CD4-positive, alpha-beta T cell (primary cell): ENCODE measurements around the gene ZCCHC18. TPM values are rescaled to one million over a fixed set of nuclear protein-coding genes. Genes with fewer than 3 reads are reported as not detected.
"Not testable (repeated sequence)": the region's sequence is repeated elsewhere in the genome, so short reads cannot be mapped to it uniquely, and the experiment has no call there.

ENCODE experiments used
- ATAC-seq: fragments of 200-7000 bp; cut with Tn5 transposase; one replicate; pipeline ENCODE4 v1.10.0; 2022; ENCODE audit warnings: mild to moderate bottlenecking; ENCODE audit not compliant: poor library complexity
- CTCF ChIA-PET: fragments of 350-600 bp; sonication (Branson Sonifier 250); formaldehyde crosslinking; loops from one replicate; lab custom pipeline; 2021; ENCODE audit warnings: antibody characterized with exemption, inconsistent platforms; lab: Charles Lee
- POLR2A ChIA-PET: fragments of 350-600 bp; sonication (Branson Sonifier 250); formaldehyde crosslinking; loops from one replicate; lab custom pipeline; 2021; ENCODE audit warnings: antibody characterized with exemption, inconsistent platforms; lab: Charles Lee
- DNase-seq, 14 experiments: peaks; one replicate each; pipeline ENCODE4 v3.0.0-alpha.2; 2013 to 2020; ENCODE audit warnings: mixed read lengths in 2 of 14
- H3K27ac ChIP-seq, 2 donors: one replicate each; pipeline versions ENCODE4 v1.5.1 to v1.7.0; 2013; ENCODE audit warnings: low read length in 2 of 2, low read depth in 1 of 2, mild to moderate bottlenecking in 1 of 2
- H3K27me3 ChIP-seq, 2 experiments: 1 replicate in 1 of 2; 2 replicates in 1 of 2; pipeline versions ENCODE4 v1.6.1 to v1.7.0; 2013; ENCODE audit warnings: low read length in 2 of 2, control low read depth in 1 of 2, mild to moderate bottlenecking in 1 of 2, moderate library complexity in 1 of 2; ENCODE audit not compliant: insufficient read depth in 2 of 2, control insufficient read depth in 1 of 2
- H3K36me3 ChIP-seq: one replicate; pipeline ENCODE4 v1.6.1; 2013; ENCODE audit warnings: low read length, control low read depth; ENCODE audit not compliant: insufficient read depth
- H3K4me1 ChIP-seq: one replicate; pipeline ENCODE4 v1.6.1; 2013; ENCODE audit warnings: low read length, control low read depth; ENCODE audit not compliant: insufficient read depth
- H3K4me3 ChIP-seq: one replicate; pipeline ENCODE4 v1.5.1; 2013; ENCODE audit warnings: mild to moderate bottlenecking, low read length, moderate library complexity
- H3K9me3 ChIP-seq, 2 experiments: 1 replicate in 1 of 2; 2 replicates in 1 of 2; pipeline versions ENCODE4 v1.6.1 to v1.7.0; 2013; ENCODE audit warnings: low read length in 2 of 2, mild to moderate bottlenecking in 2 of 2, control low read depth in 1 of 2, moderate library complexity in 1 of 2; ENCODE audit not compliant: control insufficient read depth in 1 of 2, insufficient read depth in 1 of 2
- H3K27ac Mint-ChIP-seq: one replicate; pipeline ENCODE4 v1.8.0; 2020; ENCODE audit warnings: mixed read lengths
- H3K27me3 Mint-ChIP-seq: one replicate; pipeline ENCODE4 v1.8.0; 2021; ENCODE audit warnings: mixed read lengths
- H3K36me3 Mint-ChIP-seq: one replicate; pipeline ENCODE4 v1.8.0; 2021; ENCODE audit warnings: low read depth, mixed read lengths
- H3K4me1 Mint-ChIP-seq: one replicate; pipeline ENCODE4 v1.8.0; 2021; ENCODE audit warnings: low read depth, mixed read lengths
- H3K4me3 Mint-ChIP-seq: one replicate; pipeline ENCODE4 v1.8.0; 2020; ENCODE audit warnings: mild to moderate bottlenecking, mixed read lengths
- H3K9me3 Mint-ChIP-seq: one replicate; pipeline ENCODE4 v1.8.0; 2020; ENCODE audit warnings: mixed read lengths
- intact Hi-C, 2 experiments: fragments of 100-400 bp; cut with DNase I in 1 of 2; cut with micrococcal nuclease in 1 of 2; formaldehyde crosslinking; loops; one replicate each; pipeline versions ENCODE4 v1.15.1 to v1.9.0; 2023 to 2025; cut with DNase I, micrococcal nuclease
- total RNA-seq, 174 experiments: library from RNA in 2 of 174; stranded (reverse) in 2 of 174; gene quantifications; one replicate each; pipeline ENCODE4 v1.2.3 and lab custom pipeline; 2021 to 2026
- TF ChIP-seq, protein P1 (sequence below): fragments of 200-600 bp; IDR thresholded peaks from one replicate; pipeline ENCODE4 v1.8.0; 2022; ENCODE audit warnings: antibody characterized with exemption, mild to moderate bottlenecking

The ZCCHC18 gene
- total RNA-seq, 2 experiments from 2014 or later: 2.9 to 3.8 TPM

DNA sequence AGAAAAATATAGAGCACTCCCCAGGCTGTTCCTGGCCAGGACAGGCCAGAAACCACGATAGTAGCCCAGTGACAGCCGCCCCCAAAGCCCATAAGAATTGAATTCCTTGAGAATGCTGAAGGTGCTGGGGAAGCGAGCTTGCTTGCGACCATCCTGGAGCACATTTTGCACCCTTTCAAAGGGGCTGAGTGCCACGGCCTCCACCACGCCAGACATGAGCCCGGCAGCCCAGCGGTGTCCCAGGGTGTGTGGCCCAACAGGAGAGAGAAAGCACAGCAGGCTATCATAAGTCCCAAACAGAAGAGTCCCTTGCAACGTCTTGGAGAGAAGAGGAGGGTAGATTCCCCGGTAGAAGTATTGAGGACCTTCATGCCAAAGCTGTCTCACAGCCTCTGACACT is 7.6 kb upstream of the ZCCHC18 start:
- ChIA-PET CTCF (no interaction called here), POLR2A (interaction anchor here (1.5 kb wide), 1 partner anchor 52 kb away, joined by 3 read pairs; the partner anchor contains the start of gene SLC25A53)
- intact Hi-C loops: no loop called here
- Histone ChIP-seq H3K27ac (no peak overlapping the region), H3K36me3 (no peaks in the 10 kb centered on the region), H3K4me3 (no peak overlapping the region), H3K27me3 (no peaks in the 10 kb centered on the region), H3K4me1 (peaks cover 11% of the 10 kb centered on the region), H3K9me3 (no peaks in the 10 kb centered on the region)
- no peaks in the 10 kb centered on the region for H3K36me3 Mint-ChIP-seq
- H3K4me1 Mint-ChIP-seq: peaks cover 3% of the 10 kb centered on the region
- no peak for ATAC-seq
- H3K9me3 Mint-ChIP-seq: no peaks in the 10 kb centered on the region
- H3K27ac Mint-ChIP-seq: no peak overlapping the region
- H3K27me3 Mint-ChIP-seq: no peaks in the 10 kb centered on the region
- no peak for DNase-seq
- TF ChIP-seq, protein P1, sequence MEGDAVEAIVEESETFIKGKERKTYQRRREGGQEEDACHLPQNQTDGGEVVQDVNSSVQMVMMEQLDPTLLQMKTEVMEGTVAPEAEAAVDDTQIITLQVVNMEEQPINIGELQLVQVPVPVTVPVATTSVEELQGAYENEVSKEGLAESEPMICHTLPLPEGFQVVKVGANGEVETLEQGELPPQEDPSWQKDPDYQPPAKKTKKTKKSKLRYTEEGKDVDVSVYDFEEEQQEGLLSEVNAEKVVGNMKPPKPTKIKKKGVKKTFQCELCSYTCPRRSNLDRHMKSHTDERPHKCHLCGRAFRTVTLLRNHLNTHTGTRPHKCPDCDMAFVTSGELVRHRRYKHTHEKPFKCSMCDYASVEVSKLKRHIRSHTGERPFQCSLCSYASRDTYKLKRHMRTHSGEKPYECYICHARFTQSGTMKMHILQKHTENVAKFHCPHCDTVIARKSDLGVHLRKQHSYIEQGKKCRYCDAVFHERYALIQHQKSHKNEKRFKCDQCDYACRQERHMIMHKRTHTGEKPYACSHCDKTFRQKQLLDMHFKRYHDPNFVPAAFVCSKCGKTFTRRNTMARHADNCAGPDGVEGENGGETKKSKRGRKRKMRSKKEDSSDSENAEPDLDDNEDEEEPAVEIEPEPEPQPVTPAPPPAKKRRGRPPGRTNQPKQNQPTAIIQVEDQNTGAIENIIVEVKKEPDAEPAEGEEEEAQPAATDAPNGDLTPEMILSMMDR: no peak
- H3K4me3 Mint-ChIP-seq: no peak overlapping the region

DNA sequence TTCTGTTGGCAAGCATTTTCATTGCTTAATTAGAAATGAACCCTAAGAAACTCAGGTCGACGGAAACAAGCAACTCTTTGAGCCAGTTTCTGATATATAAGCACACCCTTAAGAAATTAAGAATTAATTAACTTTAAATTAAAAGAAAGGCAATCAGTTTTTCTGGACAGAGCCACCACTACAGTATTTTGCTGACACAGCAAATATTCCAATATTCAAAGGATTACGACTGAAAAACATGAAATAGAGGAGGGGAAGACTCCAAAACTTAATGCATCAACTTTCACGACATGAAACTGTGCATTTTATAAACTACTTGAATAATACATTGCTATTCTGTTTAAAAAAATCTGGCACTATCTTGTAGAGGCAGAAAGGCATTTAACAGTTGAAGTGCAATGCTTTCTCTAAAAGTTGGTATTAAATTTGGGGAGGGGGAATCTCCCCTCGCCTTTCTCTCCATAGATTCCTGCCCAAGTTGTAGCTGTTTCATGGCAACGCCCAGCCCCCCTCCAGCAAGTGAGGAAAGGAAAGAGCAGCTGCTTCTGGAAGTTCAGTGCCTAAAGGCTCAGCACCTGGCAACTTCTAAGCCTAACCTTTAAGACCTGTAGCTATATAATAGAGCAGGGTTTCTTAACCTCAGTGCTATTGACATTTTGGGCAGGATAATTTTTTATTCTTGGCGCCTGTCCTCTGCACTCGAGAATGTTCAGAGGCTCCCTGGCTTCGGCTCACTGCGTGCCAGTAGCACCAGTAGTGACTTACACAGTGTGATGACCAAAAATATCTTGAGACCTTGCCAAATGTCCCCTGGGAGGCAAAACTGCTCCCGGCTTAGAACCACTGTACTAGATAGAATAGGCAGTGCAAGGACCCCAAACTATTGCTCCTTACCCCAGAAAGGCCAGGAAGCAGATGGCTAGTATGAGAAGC is 6.7 kb upstream of the ZCCHC18 start:
- H3K27ac Mint-ChIP-seq: no peak overlapping the region
- peaks cover 12% of the 10 kb centered on the region for H3K4me1 Mint-ChIP-seq
- no peak overlapping the region for H3K4me3 ChIP-seq
- intact Hi-C loops: no loop called here
- no peak for DNase-seq
- H3K27me3 Mint-ChIP-seq: no peaks in the 10 kb centered on the region
- H3K4me3 Mint-ChIP-seq: no peak overlapping the region
- no peak for ATAC-seq
- peaks cover 18% of the 10 kb centered on the region for H3K4me1 ChIP-seq
- no peaks in the 10 kb centered on the region for H3K27me3 ChIP-seq
- H3K36me3 Mint-ChIP-seq: no peaks in the 10 kb centered on the region
- CTCF ChIA-PET: no interaction called here
- H3K27ac ChIP-seq: no peak overlapping the region
- H3K9me3 Mint-ChIP-seq: no peaks in the 10 kb centered on the region
- TF ChIP-seq, protein P1: no peak
- no peaks in the 10 kb centered on the region for H3K36me3 ChIP-seq
- POLR2A ChIA-PET: no interaction called here
- H3K9me3 ChIP-seq: no peaks in the 10 kb centered on the region

DNA sequence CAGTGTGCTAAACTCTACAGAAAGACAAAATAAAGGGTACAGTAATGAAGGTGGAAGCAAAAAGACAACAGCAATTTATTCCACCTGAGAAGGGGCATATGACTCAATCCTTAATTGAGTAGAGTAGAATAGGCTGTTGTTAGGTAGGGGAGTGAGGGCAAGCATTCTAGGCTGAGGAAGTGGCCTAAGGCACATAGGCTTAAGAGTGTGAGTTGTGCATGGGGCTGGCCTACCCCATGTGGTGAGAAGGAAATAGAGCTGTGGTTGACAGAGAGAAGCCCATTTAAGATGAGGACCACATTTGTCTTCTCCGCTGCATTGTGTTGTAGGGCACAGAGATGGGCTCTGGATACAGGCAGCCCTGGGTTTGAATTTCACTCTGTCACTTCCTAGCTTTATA is 3.4 kb upstream of the ZCCHC18 start:
- H3K27ac ChIP-seq: no peak overlapping the region
- intact Hi-C loops: no loop called here
- ATAC-seq (no peak), DNase-seq (peak in 1 of 14 experiments; percentile 29)
- Mint-ChIP-seq H3K4me3 (peak overlapping the region; percentile 62), H3K36me3 (no peaks in the 10 kb centered on the region), H3K4me1 (peaks cover 37% of the 10 kb centered on the region), H3K9me3 (no peaks in the 10 kb centered on the region), H3K27me3 (no peaks in the 10 kb centered on the region), H3K27ac (peak overlapping the region; percentile 89)
- TF ChIP-seq, protein P1: no peak
- H3K36me3 ChIP-seq: no peaks in the 10 kb centered on the region
- H3K27me3 ChIP-seq: no peaks in the 10 kb centered on the region
- H3K9me3 ChIP-seq: no peaks in the 10 kb centered on the region
- H3K4me3 ChIP-seq: no peak overlapping the region
- peaks cover 40% of the 10 kb centered on the region for H3K4me1 ChIP-seq
- CTCF ChIA-PET: interaction anchor here (0.9 kb wide), 1 partner anchor 27 kb away, joined by 3 read pairs; no protein-coding TSS in a partner anchor
- POLR2A ChIA-PET: interaction anchor here (0.6 kb wide), 1 partner anchor 47 kb away, joined by 3 read pairs; no protein-coding TSS in a partner anchor

DNA sequence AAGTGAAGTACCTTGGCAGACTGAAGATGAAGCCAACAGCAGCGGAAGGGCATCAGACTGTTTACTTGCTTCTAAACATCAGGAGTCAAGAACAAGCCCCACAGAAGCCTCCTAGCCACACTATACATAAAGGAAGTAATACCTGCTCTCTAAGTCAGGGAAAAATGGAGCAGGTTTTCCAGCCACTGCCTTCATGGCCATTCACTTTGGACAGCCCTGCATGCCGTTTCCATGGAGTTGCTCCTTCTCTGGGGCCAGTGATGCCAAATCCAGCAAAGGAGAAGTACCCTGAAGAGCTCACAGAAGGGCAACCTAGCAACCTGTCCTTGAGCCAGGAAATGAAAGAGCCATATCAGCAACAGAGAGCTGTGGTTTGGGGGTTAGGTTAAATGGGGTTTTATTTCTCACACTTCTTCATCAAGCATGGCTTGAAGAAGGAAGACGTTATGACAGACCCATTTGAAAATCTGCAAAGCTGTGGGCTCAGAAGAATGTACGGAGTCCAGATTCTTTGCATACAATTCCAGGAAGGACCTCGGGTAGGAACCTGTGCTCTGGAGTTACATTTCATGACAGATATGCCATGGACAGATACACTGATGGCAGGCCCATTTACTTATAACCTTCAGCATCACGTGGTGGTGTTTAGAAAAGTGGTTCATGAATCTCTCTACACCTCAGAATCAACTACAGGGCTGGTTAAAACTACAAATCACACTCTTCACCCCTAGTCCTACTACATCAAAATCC is 1.7 kb upstream of the ZCCHC18 start:
- H3K9me3 Mint-ChIP-seq, CTCF ChIA-PET, H3K27me3 Mint-ChIP-seq, H3K27me3 ChIP-seq, H3K36me3 Mint-ChIP-seq, H3K9me3 ChIP-seq, H3K36me3 ChIP-seq: not testable (repeated sequence)
- Histone ChIP-seq H3K4me3 (peak overlapping the region; percentile 72), H3K4me1 (peaks cover 42% of the 10 kb centered on the region), H3K27ac (peak overlapping the region; percentile 41 to 52)
- Mint-ChIP-seq H3K27ac (peak overlapping the region; percentile 89), H3K4me1 (peaks cover 37% of the 10 kb centered on the region), H3K4me3 (peak overlapping the region; percentile 81)
- POLR2A ChIA-PET: interaction anchor here (0.9 kb wide), 1 partner anchor 27 kb away, joined by 3 read pairs; no protein-coding TSS in a partner anchor
- ATAC-seq (peak; percentile 42), DNase-seq (peak in 5 of 14 experiments; percentile 4 to 62 (median 27))
- intact Hi-C loops: loop anchor here in 1 of 2 experiments (5.0 kb wide), 1 partner anchor 47 kb away; the partner anchor contains the start of gene SLC25A53
